ENCODE measurements around the gene PTBP1. TPM values are rescaled to one million over a fixed set of nuclear protein-coding genes. Genes with fewer than 3 reads are reported as not detected.
"Not testable (repeated sequence)": the region's sequence is repeated elsewhere in the genome, so short reads cannot be mapped to it uniquely, and the experiment has no call there.

The PTBP1 gene
- total RNA-seq, 1 experiment from 2014 or later = 308 TPM

DNA sequence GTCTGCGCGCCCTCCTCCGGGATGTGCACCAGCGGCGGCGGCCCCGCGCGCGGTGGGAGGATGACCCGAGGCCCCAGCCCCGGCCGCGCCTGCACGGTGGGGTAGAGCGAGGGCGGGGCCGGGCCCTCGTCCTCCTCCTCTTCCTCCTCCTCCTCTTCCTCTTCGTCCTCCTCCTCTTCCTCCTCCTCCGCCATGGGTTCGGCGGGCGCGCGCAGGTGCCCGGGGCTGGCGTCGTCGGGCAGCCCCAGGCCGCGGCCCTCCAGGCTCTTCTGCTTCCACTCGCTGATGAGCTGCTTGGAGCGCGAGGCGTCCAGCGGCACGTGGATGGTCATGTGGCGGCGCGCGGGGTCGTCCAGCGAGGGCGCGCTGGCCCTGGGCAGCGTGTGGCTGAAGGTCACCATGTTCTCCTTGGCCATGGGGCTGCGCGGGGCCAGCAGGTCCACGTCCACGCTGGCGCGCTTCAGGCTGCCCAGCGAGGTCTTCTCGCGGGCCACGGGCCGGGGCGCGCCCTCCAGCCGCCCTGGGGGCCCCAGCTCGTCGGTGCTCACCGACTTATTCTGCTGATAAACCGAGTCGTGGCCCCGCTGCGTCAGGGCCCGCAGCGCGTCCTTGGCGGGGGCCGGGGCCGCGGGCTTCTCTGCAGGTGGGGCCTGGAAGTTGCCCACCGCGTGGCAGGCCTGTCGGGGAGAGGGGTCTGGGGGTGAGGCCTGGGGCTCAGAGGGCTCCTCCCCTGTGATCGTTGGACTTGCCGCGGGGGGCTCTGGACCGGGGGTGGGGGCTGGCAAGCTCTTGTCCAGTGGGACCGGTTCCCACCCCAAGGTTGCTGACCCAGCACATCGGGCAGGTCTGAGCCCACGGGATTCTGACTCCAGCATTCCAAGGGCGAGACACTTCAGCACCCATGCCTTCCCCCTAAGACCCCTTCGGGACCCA, 16.2 kb downstream of the PTBP1 start:
- H3K9me3 ChIP-seq (replicated peaks) = no peaks in the 10 kb centered on the region
- DNase-seq (ENCODE audit: low read depth in 1 of 2, low spot score in 2 of 2) = no peak

DNA sequence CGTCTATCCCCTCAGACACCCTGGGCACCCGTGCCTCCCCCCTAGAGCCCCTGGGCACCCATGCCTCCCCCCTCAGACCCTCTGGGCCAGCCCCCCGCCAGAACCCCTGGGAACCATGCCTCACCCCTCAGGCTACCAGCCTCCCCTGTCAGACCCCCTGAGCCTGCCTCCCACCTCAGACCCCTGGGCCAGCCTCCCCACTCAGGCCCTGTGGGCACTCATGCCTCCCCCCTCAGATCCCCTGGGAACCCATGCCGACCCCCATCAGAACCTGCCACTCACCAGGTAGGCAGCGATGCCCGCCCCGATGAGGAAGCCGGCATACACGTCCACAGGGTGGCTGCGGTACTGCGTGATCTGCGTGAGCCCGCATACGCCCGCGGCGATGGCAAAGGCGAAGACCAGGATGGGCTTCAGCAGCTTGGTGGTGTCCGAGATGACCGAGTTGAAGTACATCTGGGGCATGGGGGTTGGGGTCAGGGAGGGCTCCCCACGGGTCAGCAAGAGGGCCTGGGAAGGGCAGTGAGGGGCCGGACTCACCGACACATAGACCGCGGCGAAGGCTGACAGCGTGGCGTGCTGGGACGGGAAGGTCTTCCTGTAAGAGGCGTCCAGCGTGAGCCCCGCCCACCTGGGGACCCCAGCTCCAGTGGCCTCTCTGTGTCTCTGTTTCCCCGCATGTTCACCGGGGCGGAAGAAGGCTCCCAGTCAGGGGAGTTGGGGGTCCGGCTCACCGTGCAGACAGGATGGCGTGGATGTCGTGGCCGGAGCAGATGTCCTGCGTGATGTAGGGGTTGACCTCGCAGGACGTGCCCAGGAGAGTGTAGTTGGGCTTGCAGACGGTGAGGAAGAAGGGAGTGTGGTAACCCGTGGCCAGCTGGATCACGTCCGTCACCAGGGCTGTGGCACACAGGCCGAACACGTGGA, 17.2 kb downstream of the PTBP1 start:
- Histone ChIP-seq H3K4me1 (replicated peaks) (no peaks in the 10 kb centered on the region), H3K4me3 (no peak overlapping the region), H3K27ac (no peak overlapping the region), H3K9me3 (replicated peaks) (no peaks in the 10 kb centered on the region), H3K36me3 (peaks cover 63% of the 10 kb centered on the region), H3K27me3 (replicated peaks) (no peaks in the 10 kb centered on the region)
- DNase-seq (ENCODE audit: low read depth in 1 of 2, low spot score in 2 of 2) = no peak

More for the DNA sequence above, 16.2 kb downstream of the PTBP1 start:
- Histone ChIP-seq H3K4me3 (no peak overlapping the region), H3K4me1 (replicated peaks) (no peaks in the 10 kb centered on the region), H3K27ac (no peak overlapping the region), H3K36me3 (peaks cover 72% of the 10 kb centered on the region), H3K27me3 (replicated peaks) (no peaks in the 10 kb centered on the region)

DNA sequence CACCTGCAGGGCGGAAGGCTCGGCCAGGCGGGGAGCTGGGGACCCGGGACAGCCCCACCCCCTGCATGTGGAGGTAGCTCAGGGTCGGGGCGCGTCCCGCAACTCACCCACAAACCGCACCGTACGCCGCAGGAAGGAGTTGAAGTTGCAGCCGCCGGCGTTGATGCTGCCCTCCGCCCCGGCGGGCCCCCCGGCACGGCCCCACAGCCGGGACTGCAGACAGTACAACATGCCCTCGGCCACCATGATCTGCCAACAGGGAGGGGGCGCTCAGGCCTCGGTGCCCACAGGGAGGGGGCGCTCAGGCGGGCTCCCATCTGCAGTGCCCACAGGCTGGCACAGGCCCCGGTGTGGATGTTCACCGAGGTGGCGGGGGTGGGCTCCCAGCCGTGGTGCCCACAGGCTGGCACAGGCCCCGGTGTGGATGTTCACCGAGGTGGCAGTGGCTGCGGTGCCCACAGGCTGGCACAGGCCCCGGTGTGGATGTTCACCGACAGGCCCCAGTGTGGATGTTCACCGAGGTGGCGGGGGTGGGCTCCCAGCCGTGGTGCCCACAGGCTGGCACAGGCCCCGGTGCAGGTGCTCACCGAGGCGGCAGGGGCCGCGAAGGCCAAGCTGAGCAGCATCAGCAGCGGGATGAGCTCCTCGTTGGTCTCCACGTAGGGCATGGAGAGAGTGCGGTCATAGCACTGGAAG, 18.0 kb downstream of the PTBP1 start:
- H3K4me1 ChIP-seq (replicated peaks) = no peaks in the 10 kb centered on the region
- no peak for DNase-seq (ENCODE audit: low read depth in 1 of 2, low spot score in 2 of 2)
- H3K36me3 ChIP-seq = peaks cover 55% of the 10 kb centered on the region
- no peak overlapping the region for H3K27ac ChIP-seq
- H3K4me3 ChIP-seq = no peak overlapping the region
- H3K9me3 ChIP-seq (replicated peaks) = no peaks in the 10 kb centered on the region
- H3K27me3 ChIP-seq (replicated peaks) = no peaks in the 10 kb centered on the region

DNA sequence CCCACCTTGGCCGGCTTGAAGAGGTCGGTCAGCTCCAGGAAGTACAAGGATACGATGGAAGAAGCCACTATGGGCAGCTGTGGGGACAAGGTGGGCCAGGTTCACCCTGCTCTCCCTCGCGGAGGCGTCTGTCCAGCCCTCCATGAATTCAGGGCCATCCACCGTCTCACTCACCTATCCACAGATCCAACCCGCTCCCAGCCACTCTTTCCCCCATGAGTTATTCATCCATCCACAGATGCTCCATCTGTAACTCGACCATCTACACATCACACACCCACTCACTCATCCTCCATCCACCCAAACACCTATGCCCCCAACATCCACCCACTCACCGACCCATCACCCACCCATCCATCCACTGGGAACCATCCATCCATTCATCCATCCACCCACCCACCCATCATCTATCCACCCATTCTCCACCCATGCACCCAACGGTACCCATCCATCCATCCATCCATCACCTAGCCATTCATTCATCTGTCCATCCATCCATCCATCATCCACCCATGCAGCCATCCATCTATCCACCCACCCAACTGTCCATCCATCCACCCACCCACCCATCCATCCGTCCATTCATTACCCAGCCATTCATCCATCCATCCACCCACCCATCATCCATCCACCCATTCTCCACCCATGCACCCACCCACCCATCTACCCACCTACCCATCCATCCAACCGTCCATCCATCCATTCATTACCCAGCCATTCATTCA, 18.7 kb downstream of the PTBP1 start:
- DNase-seq (ENCODE audit: low read depth in 1 of 2, low spot score in 2 of 2) = no peak

DNA sequence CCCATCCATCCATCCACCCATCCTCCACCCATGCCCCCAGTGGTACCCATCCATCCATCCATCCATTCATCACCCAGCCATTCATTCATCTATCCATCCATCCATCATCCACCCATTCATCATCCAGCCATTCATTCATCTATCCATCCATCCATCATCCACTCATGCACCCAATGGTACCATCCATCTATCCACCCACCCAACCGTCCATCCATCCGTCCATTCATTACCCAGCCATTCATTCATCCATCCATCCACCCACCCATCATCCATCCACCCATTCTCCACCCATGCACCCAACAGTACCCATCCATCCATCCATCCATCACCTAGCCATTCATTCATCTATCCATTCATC, 19.2 kb downstream of the PTBP1 start:
- DNase-seq (ENCODE audit: low read depth in 1 of 2, low spot score in 2 of 2) = no peak
- no peaks in the 10 kb centered on the region for H3K4me1 ChIP-seq (replicated peaks)
- H3K36me3 ChIP-seq = peaks cover 42% of the 10 kb centered on the region
- H3K4me3 ChIP-seq = no peak overlapping the region
- 0 out of 2 replicates have a peak, but pooled peaks cover 2% of the 10 kb centered on the region for H3K27me3 ChIP-seq (replicated peaks)
- no peak overlapping the region for H3K27ac ChIP-seq
- no peaks in the 10 kb centered on the region for H3K9me3 ChIP-seq (replicated peaks)

More for the DNA sequence above, 18.7 kb downstream of the PTBP1 start:
- no peak overlapping the region for H3K4me3 ChIP-seq
- no peaks in the 10 kb centered on the region for H3K27me3 ChIP-seq (replicated peaks)
- no peaks in the 10 kb centered on the region for H3K9me3 ChIP-seq (replicated peaks)
- no peak overlapping the region for H3K27ac ChIP-seq
- H3K36me3 ChIP-seq = peaks cover 47% of the 10 kb centered on the region
- no peaks in the 10 kb centered on the region for H3K4me1 ChIP-seq (replicated peaks)

DNA sequence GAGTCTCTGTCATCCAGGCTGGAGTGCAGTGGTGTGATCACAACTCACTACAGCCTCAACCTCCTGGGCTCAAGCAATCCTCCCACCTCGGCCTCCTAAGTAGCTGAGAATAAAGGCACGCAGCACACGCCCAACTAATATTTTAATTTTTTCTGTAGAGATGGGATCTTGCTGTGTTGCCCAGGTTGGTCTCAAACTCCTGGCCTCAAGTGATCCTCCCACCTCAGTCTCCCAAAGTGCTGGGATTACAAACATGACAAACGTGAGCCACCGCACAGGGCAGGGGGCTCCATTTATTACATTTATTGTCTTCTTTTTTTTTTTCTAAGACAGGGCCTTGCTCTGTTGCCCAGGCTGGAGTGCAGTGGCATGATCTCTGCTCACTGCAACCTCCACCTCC, 23.0 kb downstream of the PTBP1 start:
- H3K4me3 ChIP-seq; H3K27ac ChIP-seq; DNase-seq (ENCODE audit: low read depth in 1 of 2, low spot score in 2 of 2); H3K9me3 ChIP-seq (replicated peaks); H3K36me3 ChIP-seq; H3K27me3 ChIP-seq (replicated peaks): not testable (repeated sequence)
- H3K4me1 ChIP-seq (replicated peaks) = peaks cover 11% of the 10 kb centered on the region

DNA sequence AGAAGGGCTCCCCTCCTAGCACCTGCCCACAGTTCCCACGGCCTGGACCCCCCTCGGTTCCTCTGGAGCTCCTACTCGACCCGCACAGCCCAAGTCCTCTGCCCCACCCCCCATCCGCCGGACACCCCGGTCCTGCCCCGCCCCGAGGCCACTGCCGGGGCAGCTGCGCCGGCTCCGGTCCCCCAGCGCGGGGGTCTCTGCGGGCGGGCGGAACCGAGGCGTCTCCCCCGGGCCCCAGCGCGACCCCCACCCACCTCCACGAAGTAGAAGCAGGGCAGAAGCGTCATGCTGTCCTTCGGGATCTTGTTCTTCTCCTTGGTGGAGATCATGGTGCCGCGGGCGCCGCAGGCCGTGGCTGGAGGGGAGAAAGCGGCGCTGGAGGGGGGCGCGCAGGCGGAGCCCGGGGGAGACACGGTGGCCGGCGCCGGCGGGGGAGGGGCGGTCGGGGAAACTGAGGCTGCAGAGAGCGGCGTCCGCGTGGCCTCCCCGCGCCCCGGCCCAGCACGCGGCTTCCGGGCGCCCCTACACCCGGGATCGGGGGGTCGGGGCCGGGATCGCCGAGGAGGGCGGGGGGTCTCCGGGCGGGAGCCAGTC, 24.1 kb downstream of the PTBP1 start:
- Histone ChIP-seq H3K27me3 (replicated peaks) (0 out of 2 replicates have a peak, but pooled peaks cover 2% of the 10 kb centered on the region), H3K4me1 (replicated peaks) (peaks cover 11% of the 10 kb centered on the region), H3K27ac (no peak overlapping the region), H3K36me3 (no peaks in the 10 kb centered on the region), H3K9me3 (replicated peaks) (no peaks in the 10 kb centered on the region), H3K4me3 (peak overlapping the region; percentile 15; the same call in 1 of the 2 replicates)
- no peak for DNase-seq (ENCODE audit: low read depth in 1 of 2, low spot score in 2 of 2)

DNA sequence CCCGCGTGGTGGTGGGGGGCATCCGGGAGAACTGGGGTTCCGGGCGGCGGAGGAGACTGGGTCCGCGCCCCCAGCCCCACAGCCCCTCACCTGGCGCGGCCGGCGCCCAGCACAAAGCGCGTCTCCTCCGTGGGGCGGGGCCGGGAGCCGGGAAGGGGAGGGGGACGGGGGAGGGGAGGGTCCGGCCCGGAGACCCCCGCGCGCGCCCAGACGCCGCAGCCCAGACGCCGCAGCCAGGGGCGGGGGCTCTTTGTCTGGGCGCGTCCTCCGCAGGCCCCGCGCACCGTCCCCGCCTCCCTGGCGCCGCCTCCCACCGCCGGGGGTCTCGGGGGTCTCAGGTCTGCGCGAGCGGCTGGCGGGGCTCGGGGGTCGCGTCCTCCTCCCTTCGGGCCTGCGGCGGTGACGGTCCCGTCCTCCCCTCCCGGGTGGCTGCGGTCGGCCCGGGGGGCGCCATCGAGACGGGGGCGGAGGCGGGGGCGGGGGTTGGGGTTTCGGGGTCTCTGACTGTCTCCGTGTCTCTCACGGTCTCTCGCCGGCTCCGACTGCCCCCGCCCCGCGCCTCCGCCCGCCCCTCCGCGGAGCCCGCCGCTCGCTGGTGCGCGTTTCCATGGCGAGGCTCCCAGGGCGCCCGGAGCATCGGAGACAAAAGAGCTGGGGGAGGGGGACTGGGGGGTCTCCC, 24.7 kb downstream of the PTBP1 start, which contains the start of gene PLPPR3:
TSS of gene PLPPR3 (minus strand) at position 131 of the 679 bp plus-strand sequence. CDS start 396 bp downstream, outside the sequence.
- Histone ChIP-seq H3K36me3 (no peaks in the 10 kb centered on the region), H3K27me3 (replicated peaks) (0 out of 2 replicates have a peak, but pooled peaks cover 2% of the 10 kb centered on the region), H3K4me1 (replicated peaks) (peaks cover 11% of the 10 kb centered on the region), H3K4me3 (peak within 1 kb of the TSS; percentile 15; the same call in 1 of the 2 replicates), H3K27ac (no peak within 1 kb of the TSS), H3K9me3 (replicated peaks) (no peaks in the 10 kb centered on the region)
- DNase-seq (ENCODE audit: low read depth in 1 of 2, low spot score in 2 of 2) = no peak

DNA sequence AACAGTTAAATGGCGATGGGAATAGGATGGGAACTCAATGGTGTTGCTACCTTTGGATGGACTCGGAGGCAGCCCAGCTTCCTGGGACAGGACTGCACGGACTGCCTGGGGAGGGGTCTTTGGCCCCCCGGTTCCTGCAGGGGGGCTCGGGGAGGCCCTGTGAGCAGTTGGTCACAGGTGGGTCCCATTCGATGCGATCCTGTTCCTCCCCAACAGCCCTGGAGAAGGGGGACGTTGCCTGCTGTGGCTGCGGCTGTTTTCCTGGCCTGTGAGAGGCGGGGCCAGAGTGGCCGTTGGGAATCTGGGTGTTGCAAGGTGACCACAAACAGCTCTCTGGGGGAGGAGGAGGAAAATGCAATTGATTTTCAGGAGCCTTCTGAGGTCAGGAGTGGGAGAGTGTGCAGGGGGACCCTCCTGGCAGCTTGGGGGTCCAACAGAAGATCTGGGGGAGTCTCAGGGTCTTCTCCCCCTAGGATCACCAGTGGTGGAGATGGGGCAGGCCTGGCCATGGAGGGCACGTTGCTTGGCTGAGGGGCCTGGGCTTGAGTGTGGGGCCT, 26.4 kb downstream of the PTBP1 start:
- H3K4me3 ChIP-seq = no peak overlapping the region

DNA sequence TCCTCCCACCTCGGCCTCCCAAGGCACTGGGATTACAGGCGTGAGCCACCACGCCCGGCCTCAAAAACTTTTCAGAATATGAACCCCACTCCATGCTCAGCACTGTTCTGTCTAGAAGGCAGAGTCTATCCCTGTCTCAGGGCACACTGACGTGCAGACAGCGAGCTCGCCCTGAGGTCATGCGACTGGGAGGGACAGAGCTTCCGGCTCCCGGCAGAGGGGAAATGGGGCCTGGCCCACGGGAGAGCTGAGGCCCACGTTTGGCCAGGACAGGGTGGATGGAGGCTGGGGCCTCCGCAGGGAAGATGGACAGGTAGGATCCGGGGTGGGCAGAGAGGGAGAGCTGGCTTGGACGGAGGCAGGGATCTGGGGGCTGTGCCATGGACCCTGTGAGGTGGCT, 27.6 kb downstream of the PTBP1 start:
- H3K4me3 ChIP-seq = no peak overlapping the region
- H3K36me3 ChIP-seq = no peaks in the 10 kb centered on the region
- no peak overlapping the region for H3K27ac ChIP-seq
- no peaks in the 10 kb centered on the region for H3K9me3 ChIP-seq (replicated peaks)
- H3K27me3 ChIP-seq (replicated peaks) = 0 out of 2 replicates have a peak, but pooled peaks cover 2% of the 10 kb centered on the region
- H3K4me1 ChIP-seq (replicated peaks) = peaks cover 11% of the 10 kb centered on the region
- no peak for DNase-seq (ENCODE audit: low read depth in 1 of 2, low spot score in 2 of 2)

More for the DNA sequence above, 26.4 kb downstream of the PTBP1 start:
- Histone ChIP-seq H3K4me1 (replicated peaks) (peaks cover 11% of the 10 kb centered on the region), H3K9me3 (replicated peaks) (no peaks in the 10 kb centered on the region), H3K27me3 (replicated peaks) (0 out of 2 replicates have a peak, but pooled peaks cover 2% of the 10 kb centered on the region), H3K27ac (peak overlapping the region; percentile 39; the same call in 1 of the 2 replicates), H3K36me3 (no peaks in the 10 kb centered on the region)
- DNase-seq (ENCODE audit: low read depth in 1 of 2, low spot score in 2 of 2) = no peak

DNA sequence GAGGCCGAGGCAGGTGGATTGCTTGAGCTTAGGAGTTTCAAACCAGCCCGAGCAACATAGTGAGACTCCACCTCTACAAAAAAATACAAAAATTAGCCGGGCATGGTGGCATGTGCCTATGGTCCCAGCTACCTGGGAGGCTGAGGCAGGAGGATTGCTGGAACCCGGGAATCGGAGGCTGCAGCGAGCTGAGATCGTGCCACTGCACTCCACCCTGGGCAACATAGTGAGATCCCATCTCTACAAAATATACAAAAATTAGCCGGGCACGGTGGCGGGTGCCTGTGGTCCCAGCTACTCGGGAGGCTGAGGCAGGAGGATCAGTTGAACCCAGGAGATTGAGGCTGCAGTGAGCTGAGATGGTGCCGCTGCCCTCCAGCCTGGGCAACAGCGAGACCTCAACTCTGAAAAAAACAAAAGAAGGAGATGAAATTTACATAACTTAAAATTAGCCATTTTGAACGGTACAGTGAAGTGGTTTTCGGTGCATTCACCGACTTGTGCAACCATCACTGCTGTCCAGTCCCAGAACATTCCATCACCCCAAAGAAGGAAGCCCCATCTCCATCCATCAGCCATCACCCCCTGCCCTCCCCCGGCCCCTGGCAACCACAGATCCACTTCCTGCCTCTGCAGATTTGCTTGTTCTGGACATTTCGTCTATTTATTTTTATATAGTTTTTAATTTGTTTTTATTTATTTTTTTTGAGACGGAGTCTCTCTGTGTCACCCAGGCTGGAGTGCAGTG, 28.8 kb downstream of the PTBP1 start:
- H3K9me3 ChIP-seq (replicated peaks) = no peaks in the 10 kb centered on the region
- no peak overlapping the region for H3K27ac ChIP-seq
- H3K4me1 ChIP-seq (replicated peaks) = peaks cover 11% of the 10 kb centered on the region
- no peaks in the 10 kb centered on the region for H3K36me3 ChIP-seq
- 0 out of 2 replicates have a peak, but pooled peaks cover 2% of the 10 kb centered on the region for H3K27me3 ChIP-seq (replicated peaks)
- no peak overlapping the region for H3K4me3 ChIP-seq
- no peak for DNase-seq (ENCODE audit: low read depth in 1 of 2, low spot score in 2 of 2)

Measured in SJSA1 (cell line).